NCI-H2081 treated with DMSO at 0.1 percent for 48 hours (cell line): Measurements from ENCODE around the gene HS6ST1.
"Not testable (repeated sequence)": the region's sequence is repeated elsewhere in the genome, so short reads cannot be mapped to it uniquely, and the experiment has no call there.

Experiments
- DNase-seq: peaks from one replicate; lab custom pipeline; 2025; lab: John Stamatoyannopoulos, UW

Gene HS6ST1

GRCh38 chr2:128321784-128322714 lies 3.4 kb upstream of the HS6ST1 start:
- DNase-seq: no peak

GRCh38 chr2:128320906-128321771 lies 2.5 kb upstream of the HS6ST1 start:
- DNase-seq: no peak

GRCh38 chr2:128320192-128320905 lies 1.7 kb upstream of the HS6ST1 start:
- DNase-seq: no peak

- no peak for DNase-seq
Observed at GRCh38 chr2:128319631-128320191, 1.0 kb upstream of the HS6ST1 start.

- DNase-seq: not testable (repeated sequence)
Observed at GRCh38 chr2:128318245-128318644, 423 bp downstream of the HS6ST1 start.

GRCh38 chr2:128317899-128318225 lies 806 bp downstream of the HS6ST1 start:
- not testable (repeated sequence) for DNase-seq

GRCh38 chr2:128317181-128317898 lies 1.3 kb downstream of the HS6ST1 start:
- no peak for DNase-seq

- no peak for DNase-seq
Observed at GRCh38 chr2:128316777-128317180, 1.9 kb downstream of the HS6ST1 start.

GRCh38 chr2:128315829-128316776 lies 2.6 kb downstream of the HS6ST1 start:
- no peak for DNase-seq

GRCh38 chr2:128315122-128315828 lies 3.4 kb downstream of the HS6ST1 start:
- no peak for DNase-seq

- no peak for DNase-seq
Observed at GRCh38 chr2:128314348-128315121, 4.1 kb downstream of the HS6ST1 start.

GRCh38 chr2:128313931-128314347 lies 4.7 kb downstream of the HS6ST1 start:
- DNase-seq: no peak

- DNase-seq: no peak
Observed at GRCh38 chr2:128313091-128313836, 5.4 kb downstream of the HS6ST1 start.

- DNase-seq: no peak
Observed at GRCh38 chr2:128312411-128312810, 6.3 kb downstream of the HS6ST1 start.

- DNase-seq: no peak
Observed at GRCh38 chr2:128311755-128312341, 6.8 kb downstream of the HS6ST1 start.

- no peak for DNase-seq
Observed at GRCh38 chr2:128311216-128311754, 7.4 kb downstream of the HS6ST1 start.

- no peak for DNase-seq
Observed at GRCh38 chr2:128310761-128311160, 7.9 kb downstream of the HS6ST1 start.
